CD4-positive, alpha-beta T cell treated with Interleukin-6 for 4 hours (primary cell): Measurements from ENCODE around the gene OR51V1.
"Not testable (repeated sequence)": the region's sequence is repeated elsewhere in the genome, so short reads cannot be mapped to it uniquely, and the experiment has no call there.

Source experiments
- DNase-seq: peaks from one replicate; pipeline ENCODE4 v3.0.0-alpha.2; 2020; ENCODE audit warnings: mixed read lengths

Gene OR51V1

DNA sequence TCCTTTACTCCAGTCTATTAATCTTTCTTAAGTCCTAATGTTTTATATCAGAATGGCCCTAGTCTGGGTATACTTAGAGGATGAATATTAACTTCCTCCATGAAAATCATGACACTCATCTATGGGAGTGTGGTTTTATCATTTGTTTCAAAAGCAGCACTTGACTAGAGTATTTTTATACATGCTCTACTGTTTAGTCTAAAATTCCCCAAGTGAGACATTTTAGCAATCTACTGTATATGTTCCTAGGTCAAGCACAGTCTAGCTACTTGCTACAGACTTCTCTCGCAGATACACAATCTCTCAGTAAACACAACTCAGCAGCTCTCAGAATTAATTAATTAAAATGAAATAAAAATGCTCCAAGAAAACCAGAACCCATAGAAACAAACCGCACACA is 29.3 kb upstream of the OR51V1 start:
- no peak for DNase-seq

DNA sequence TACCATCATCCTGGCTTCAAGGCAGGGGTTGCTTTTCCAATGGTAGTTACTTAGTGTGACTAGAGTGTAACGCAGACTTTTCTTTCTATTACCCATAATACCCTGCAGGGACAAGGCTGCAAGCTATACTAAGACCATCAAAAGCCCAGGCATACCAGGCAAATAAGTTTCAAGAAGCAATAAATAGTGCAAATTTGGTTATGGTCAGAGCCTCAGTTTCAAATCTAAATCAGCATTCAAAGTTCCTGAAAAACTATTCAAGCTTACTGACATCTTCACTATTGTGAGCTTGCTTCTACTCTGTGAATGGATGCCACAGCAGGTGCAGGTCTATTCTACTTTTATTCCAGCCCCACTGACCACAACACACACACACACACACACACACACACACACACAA is 28.9 kb upstream of the OR51V1 start:
- DNase-seq = no peak

GRCh38 chr11:5228124-5228523 is 27.6 kb upstream of the OR51V1 start:
- no peak for DNase-seq

GRCh38 chr11:5227681-5228080 is 27.2 kb upstream of the OR51V1 start:
- no peak for DNase-seq

DNA sequence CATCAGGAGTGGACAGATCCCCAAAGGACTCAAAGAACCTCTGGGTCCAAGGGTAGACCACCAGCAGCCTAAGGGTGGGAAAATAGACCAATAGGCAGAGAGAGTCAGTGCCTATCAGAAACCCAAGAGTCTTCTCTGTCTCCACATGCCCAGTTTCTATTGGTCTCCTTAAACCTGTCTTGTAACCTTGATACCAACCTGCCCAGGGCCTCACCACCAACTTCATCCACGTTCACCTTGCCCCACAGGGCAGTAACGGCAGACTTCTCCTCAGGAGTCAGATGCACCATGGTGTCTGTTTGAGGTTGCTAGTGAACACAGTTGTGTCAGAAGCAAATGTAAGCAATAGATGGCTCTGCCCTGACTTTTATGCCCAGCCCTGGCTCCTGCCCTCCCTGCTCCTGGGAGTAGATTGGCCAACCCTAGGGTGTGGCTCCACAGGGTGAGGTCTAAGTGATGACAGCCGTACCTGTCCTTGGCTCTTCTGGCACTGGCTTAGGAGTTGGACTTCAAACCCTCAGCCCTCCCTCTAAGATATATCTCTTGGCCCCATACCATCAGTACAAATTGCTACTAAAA is 26.3 kb upstream of the OR51V1 start, which contains the start of gene HBB:
HBB (minus strand) TSS at position 340 of the 579 bp plus-strand sequence; CDS start at position 290, 50 bp downstream.
- no peak for DNase-seq

GRCh38 chr11:5225480-5225871 is 25.0 kb upstream of the OR51V1 start:
- no peak for DNase-seq

DNA sequence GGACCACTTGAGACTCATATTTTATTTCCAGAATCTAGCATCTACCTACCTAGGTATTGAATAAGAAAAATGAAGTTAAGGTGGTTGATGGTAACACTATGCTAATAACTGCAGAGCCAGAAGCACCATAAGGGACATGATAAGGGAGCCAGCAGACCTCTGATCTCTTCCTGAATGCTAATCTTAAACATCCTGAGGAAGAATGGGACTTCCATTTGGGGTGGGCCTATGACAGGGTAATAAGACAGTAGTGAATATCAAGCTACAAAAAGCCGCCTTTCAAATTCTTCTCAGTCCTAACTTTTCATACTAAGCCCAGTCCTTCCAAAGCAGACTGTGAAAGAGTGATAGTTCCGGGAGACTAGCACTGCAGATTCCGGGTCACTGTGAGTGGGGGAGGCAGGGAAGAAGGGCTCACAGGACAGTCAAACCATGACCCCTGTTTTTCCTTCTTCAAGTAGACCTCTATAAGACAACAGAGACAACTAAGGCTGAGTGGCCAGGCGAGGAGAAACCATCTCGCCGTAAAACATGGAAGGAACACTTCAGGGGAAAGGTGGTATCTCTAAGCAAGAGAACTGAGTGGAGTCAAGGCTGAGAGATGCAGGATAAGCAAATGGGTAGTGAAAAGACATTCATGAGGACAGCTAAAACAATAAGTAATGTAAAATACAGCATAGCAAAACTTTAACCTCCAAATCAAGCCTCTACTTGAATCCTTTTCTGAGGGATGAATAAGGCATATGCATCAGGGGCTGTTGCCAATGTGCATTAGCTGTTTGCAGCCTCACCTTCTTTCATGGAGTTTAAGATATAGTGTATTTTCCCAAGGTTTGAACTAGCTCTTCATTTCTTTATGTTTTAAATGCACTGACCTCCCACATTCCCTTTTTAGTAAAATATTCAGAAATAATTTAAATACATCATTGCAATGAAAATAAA is 24.3 kb upstream of the OR51V1 start:
- DNase-seq = no peak

GRCh38 chr11:5223686-5224085 is 23.2 kb upstream of the OR51V1 start:
- DNase-seq = no peak

GRCh38 chr11:5223146-5223545 is 22.7 kb upstream of the OR51V1 start:
- DNase-seq = no peak

DNA sequence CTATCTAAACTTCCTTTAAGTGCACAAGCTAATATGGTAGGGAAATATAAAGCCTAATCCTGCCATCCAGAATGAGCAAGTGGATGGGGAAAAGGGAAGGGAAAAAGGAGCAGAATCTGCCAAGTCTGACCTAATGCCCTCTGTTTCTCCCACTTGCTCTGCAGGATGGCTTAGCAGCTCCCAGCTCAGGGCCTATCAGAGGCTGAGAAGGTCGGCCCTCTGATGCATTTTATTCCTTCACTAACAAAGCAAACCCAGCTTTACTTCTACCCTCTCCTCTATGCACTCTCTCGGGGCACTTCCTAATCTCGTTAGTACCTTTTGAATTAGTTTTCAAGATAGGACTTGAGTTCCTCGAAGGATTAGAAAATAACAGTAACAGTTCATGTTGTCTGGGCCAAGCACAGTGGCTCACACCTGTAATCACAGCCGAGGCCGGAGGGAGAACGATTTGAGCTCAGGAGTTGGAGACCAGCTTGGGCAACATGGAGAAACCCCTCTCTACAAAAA is 9.9 kb upstream of the OR51V1 start:
- no peak for DNase-seq

DNA sequence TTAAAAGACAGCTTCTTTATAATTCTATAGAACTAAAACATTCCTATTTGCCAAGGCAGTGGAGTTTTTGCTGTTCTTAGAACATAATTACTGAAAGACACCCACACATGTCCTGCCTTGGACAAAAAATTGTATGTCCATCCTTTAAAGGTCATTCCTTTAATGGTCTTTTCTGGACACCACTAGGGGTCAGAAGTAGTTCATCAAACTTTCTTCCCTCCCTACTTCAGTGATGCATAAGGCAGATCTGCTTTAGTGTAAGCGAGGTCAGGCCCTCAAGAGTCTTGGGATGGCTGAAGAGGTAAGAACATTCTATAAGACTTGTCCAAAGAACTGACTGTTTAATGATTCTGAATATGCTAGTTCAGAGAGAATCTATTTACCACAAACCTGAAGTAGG is 4.3 kb upstream of the OR51V1 start:
- DNase-seq = no peak

DNA sequence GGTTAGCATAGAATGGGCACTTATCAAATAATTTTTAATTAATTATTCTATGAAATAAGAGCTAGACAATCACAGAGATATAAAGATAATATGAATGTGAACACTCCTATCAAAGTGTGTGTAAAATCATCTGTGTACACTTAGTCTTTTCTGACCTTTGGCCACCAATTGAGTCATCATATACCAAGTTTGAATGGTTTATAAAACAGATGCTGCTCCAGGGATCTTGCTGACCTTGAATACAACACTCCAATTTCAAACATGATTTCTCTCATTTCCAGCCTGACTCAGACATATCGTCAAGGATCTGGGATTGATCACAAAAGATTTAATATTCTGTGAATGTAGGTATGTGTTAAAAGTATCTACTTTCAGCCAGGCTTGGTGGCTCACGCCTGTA is 2.9 kb upstream of the OR51V1 start:
- no peak for DNase-seq

- DNase-seq = no peak
Measured at GRCh38 chr11:5198285-5198684, 2.2 kb downstream of the OR51V1 start.

DNA sequence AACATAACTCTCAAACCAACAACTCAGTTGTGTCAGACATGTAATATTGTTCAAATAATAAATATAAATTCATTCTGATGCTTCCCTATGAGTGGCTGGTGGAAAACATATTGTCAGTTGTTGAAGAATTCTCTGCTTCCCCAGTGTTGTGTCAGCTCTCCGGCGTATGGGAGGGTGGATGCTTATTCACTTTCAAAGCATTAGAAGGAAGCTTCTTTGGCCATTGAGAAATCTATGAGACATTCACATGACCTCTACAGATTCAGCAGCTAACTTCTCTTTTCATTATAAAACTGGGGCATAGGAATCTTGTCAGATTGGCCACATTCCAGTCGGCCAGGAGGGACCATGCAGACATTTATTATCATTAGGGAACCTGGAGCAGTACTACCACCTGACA is 2.9 kb downstream of the OR51V1 start:
- DNase-seq = no peak

DNA sequence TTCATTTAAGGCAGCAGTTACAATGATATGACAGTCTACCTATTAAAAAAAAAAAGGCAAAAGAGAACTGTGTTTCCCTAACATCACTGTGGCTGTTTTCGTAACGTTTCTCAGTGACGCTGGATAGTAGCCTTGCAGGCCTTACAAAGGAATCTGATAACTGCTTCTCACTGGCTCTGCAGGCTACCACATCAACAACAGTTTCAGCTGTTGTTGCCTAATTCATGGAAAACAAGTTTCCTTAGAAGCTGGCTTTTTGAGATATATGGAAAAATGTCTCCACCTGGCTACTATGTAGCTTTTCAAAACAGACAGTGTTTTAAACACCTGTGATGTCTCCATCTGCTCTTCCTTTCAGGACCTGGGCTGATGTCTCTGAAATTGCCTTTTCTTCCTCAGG is 3.8 kb downstream of the OR51V1 start:
- no peak for DNase-seq

- DNase-seq = no peak
Measured at GRCh38 chr11:5196067-5196466, 4.4 kb downstream of the OR51V1 start.

- no peak for DNase-seq
Measured at GRCh38 chr11:5192738-5193137, 7.7 kb downstream of the OR51V1 start.

- no peak for DNase-seq
Measured at GRCh38 chr11:5188201-5188600, 12.3 kb downstream of the OR51V1 start.

DNA sequence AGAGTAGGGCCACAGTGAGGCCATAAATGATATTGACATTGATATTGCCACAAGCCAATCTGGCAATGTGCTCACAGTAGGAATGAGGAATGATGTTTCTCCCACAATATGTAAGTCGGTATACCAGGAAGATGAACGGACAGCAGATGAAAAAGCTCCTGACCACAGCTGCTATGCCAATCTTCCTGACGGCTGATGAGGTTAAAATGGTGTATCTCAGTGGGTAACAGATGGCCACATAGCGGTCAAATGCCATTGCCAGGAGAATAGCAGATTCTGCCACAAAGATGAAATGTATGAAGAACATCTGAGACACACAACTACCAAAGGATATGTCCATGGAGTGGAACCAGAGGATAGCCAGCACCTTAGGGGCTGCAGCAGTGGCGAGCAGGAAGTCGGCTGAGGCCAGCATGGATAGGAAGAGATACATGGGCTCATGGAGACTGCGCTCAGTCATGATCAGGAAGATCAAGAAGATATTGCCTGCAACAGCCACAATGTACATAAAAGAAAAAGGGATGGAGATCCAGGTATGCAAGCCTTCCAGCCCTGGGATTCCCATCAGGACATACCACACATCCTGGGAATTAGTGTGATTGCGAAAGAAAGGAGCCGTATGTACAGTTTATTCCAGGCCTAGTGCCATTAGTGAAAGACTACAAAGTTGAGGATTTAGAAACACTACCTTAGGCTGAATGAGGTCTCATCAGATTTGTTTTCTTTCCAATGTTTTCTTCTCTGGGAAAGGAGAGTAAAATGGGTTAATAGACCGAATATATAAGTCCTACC is 22.2 kb downstream of the OR51V1 start:
- no peak for DNase-seq

- no peak for DNase-seq
Measured at GRCh38 chr11:5174934-5175333, 25.5 kb downstream of the OR51V1 start.

DNA sequence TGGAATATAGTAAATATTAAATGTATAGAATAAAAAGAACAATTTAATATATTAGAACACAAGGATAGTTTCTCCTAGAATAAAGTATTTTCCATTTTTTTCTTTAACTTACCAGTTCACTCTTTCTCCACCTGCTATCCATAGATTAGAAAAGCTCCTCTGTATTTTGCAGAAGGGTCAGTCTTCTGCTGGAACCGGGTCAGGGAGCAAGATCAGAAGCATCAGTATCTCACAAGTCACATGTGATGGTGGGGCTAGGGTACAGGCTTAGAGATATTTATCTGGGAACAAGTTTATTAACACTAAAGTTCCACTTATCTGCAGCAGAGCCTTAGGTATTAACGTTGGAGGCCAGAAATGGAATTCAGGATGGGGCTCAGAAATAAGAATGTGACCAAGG is 28.6 kb downstream of the OR51V1 start:
- DNase-seq = no peak

- not testable (repeated sequence) for DNase-seq
Measured at GRCh38 chr11:5165898-5166297, 34.6 kb downstream of the OR51V1 start.

DNA sequence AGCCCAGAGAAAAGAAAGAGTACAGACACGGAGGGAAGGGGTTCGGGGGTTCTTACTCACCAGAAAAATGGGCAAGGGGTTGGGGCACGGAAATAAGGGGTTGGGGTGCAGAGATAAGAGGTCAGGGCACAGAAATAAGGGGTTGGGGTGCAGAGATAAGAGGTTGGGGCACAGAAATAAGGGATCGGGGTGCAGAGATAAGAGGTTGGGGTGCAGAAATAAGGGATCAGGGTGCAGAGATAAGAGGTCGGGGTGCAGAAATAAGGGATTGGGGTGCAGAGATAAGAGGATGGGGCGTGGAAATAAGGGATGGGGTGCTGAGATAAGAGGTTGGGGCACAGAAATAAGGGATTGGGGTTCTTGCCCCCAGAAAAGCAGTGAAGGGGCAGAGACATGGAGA is 35.7 kb downstream of the OR51V1 start:
- DNase-seq = not testable (repeated sequence)
